ENCODE data around the gene LRP2.

- TF ChIP-seq CTCF (IDR thresholded peaks at IDR 0.05) (no peak), POLR2A (IDR thresholded peaks at IDR 0.05) (no peak)
Observed at GRCh38 chr2:169208026-169208425, 154.3 kb downstream of the LRP2 start.

All from stomach (tissue), 4 donors.